Activated T-cell treated with anti-CD3 and anti-CD28 coated beads, Interleukin-2, amount 50 U/mL, for 72 hours (primary cell): ENCODE results near the gene PPIL1. TPM values are rescaled to one million over a fixed set of nuclear protein-coding genes. Genes with fewer than 3 reads are reported as not detected.
A peak's percentile ranks its signal among the peaks of the same experiment; 100 is the strongest.
"Not testable (repeated sequence)": the region's sequence is repeated elsewhere in the genome, so short reads cannot be mapped to it uniquely, and the experiment has no call there.

ENCODE experiments used
- ATAC-seq, 2 donors: fragments of 150-1000 bp; cut with Tn5 transposase; replicated peaks in 1 of 2; 2 replicates each; pipeline ENCODE4 v1.10.0; 2021; ENCODE audit warnings: moderate library complexity in 2 of 2, mild to moderate bottlenecking in 1 of 2
- DNase-seq, 2 donors: peaks; one replicate each; pipeline ENCODE4 v3.0.0; 2021 to 2022; ENCODE audit warnings: mixed read lengths in 1 of 2
- H3K27ac Mint-ChIP-seq: one replicate; pipeline ENCODE4 v1.8.0; 2022; ENCODE audit warnings: mild to moderate bottlenecking, moderate library complexity, mixed read lengths
- H3K27me3 Mint-ChIP-seq: one replicate; pipeline ENCODE4 v1.8.0; 2022; ENCODE audit warnings: low read depth, mixed read lengths
- H3K36me3 Mint-ChIP-seq, 2 donors: one replicate each; pipeline ENCODE4 v1.8.0; 2022; ENCODE audit warnings: mixed read lengths in 2 of 2, mild to moderate bottlenecking in 1 of 2; ENCODE audit not compliant: insufficient read depth in 2 of 2
- H3K4me1 Mint-ChIP-seq: one replicate; pipeline ENCODE4 v1.8.0; 2022; ENCODE audit warnings: low read depth, mixed read lengths
- H3K4me3 Mint-ChIP-seq, 2 donors: one replicate each; pipeline ENCODE4 v1.8.0; 2022; ENCODE audit warnings: mild to moderate bottlenecking in 2 of 2, mixed read lengths in 2 of 2, moderate library complexity in 2 of 2
- H3K9me3 Mint-ChIP-seq, 2 donors: one replicate each; pipeline ENCODE4 v1.8.0; 2022; ENCODE audit warnings: mixed read lengths in 2 of 2
- total RNA-seq, 2 donors: library from RNA; stranded (reverse); gene quantifications; one replicate each; pipeline ENCODE4 v1.2.3, GENCODE V29; 2022

The PPIL1 gene
- total RNA-seq, 2 donors from 2014 or later, result 32.6 to 43.0 TPM

- no peak overlapping the region for H3K4me3 Mint-ChIP-seq
- ATAC-seq (no peak), DNase-seq (no peak)
- H3K9me3 Mint-ChIP-seq, result no peaks in the 10 kb centered on the region
- peaks cover 8% of the 10 kb centered on the region for H3K4me1 Mint-ChIP-seq
- H3K27me3 Mint-ChIP-seq, result no peaks in the 10 kb centered on the region
- peaks cover 13 to 22% of the 10 kb centered on the region in 2 donors for H3K36me3 Mint-ChIP-seq
- H3K27ac Mint-ChIP-seq, result no peak overlapping the region
Measured at GRCh38 chr6:36906539-36907325, 32.1 kb upstream of the PPIL1 start.

GRCh38 chr6:36904851-36905393 lies 30.3 kb upstream of the PPIL1 start:
- Mint-ChIP-seq H3K36me3 (peaks cover 13 to 24% of the 10 kb centered on the region in 2 donors), H3K27ac (no peak overlapping the region), H3K4me3 (no peak overlapping the region), H3K4me1 (peaks cover 5% of the 10 kb centered on the region), H3K9me3 (no peaks in the 10 kb centered on the region), H3K27me3 (no peaks in the 10 kb centered on the region)
- DNase-seq (no peak), ATAC-seq (no peak)

- peaks cover 8% of the 10 kb centered on the region for H3K4me1 Mint-ChIP-seq
- DNase-seq (no peak), ATAC-seq (no peak)
- H3K4me3 Mint-ChIP-seq, result no peak overlapping the region
- no peak overlapping the region for H3K27ac Mint-ChIP-seq
- H3K9me3 Mint-ChIP-seq, result no peaks in the 10 kb centered on the region
- H3K27me3 Mint-ChIP-seq, result no peaks in the 10 kb centered on the region
- peaks cover 13 to 25% of the 10 kb centered on the region in 2 donors for H3K36me3 Mint-ChIP-seq
Measured at GRCh38 chr6:36904114-36904513, 29.5 kb upstream of the PPIL1 start.

- H3K27ac Mint-ChIP-seq, result no peak overlapping the region
- DNase-seq, result no peak
Measured at GRCh38 chr6:36897609-36898008, 23.0 kb upstream of the PPIL1 start.

GRCh38 chr6:36893976-36894932 lies 19.7 kb upstream of the PPIL1 start:
- Mint-ChIP-seq H3K9me3 (no peaks in the 10 kb centered on the region), H3K4me3 (no peak overlapping the region), H3K27me3 (no peaks in the 10 kb centered on the region), H3K36me3 (peaks cover 2 to 6% of the 10 kb centered on the region in 2 donors), H3K27ac (peak overlapping the region; percentile 30), H3K4me1 (peaks cover 16% of the 10 kb centered on the region)
- DNase-seq (no peak), ATAC-seq (no peak)

More at GRCh38 chr6:36897609-36898008, 23.0 kb upstream of the PPIL1 start:
- Mint-ChIP-seq H3K4me3 (no peak overlapping the region), H3K36me3 (peaks cover 4 to 12% of the 10 kb centered on the region in 2 donors), H3K9me3 (no peaks in the 10 kb centered on the region), H3K4me1 (peaks cover 9% of the 10 kb centered on the region), H3K27me3 (no peaks in the 10 kb centered on the region)
- ATAC-seq, result peak in 1 of 2 donors; percentile 55

GRCh38 chr6:36891153-36891552 lies 16.6 kb upstream of the PPIL1 start:
- not testable (repeated sequence) for H3K27ac Mint-ChIP-seq, ATAC-seq

GRCh38 chr6:36890112-36890663 lies 15.6 kb upstream of the PPIL1 start:
- ATAC-seq (no peak), DNase-seq (no peak)
- H3K9me3 Mint-ChIP-seq, result no peaks in the 10 kb centered on the region
- peaks cover 37% of the 10 kb centered on the region for H3K4me1 Mint-ChIP-seq
- H3K27me3 Mint-ChIP-seq, result no peaks in the 10 kb centered on the region
- H3K4me3 Mint-ChIP-seq, result no peak overlapping the region
- H3K36me3 Mint-ChIP-seq, result peaks cover 0 to 2% of the 10 kb centered on the region in 2 donors
- peak overlapping the region; percentile 52 for H3K27ac Mint-ChIP-seq

More at GRCh38 chr6:36891153-36891552, 16.6 kb upstream of the PPIL1 start:
- H3K4me3 Mint-ChIP-seq, H3K27me3 Mint-ChIP-seq, H3K36me3 Mint-ChIP-seq, DNase-seq, H3K9me3 Mint-ChIP-seq: not testable (repeated sequence)
- H3K4me1 Mint-ChIP-seq, result peaks cover 33% of the 10 kb centered on the region

- peak overlapping the region in 1 of 2 donors; percentile 25 for H3K4me3 Mint-ChIP-seq
- H3K27ac Mint-ChIP-seq, result no peak overlapping the region
- H3K4me1 Mint-ChIP-seq, result peaks cover 39% of the 10 kb centered on the region
- no peaks in the 10 kb centered on the region for H3K27me3 Mint-ChIP-seq
- DNase-seq (no peak), ATAC-seq (no peak)
- H3K36me3 Mint-ChIP-seq, result no peaks in the 10 kb centered on the region
- no peaks in the 10 kb centered on the region for H3K9me3 Mint-ChIP-seq
Measured at GRCh38 chr6:36888654-36889481, 14.3 kb upstream of the PPIL1 start.

GRCh38 chr6:36888115-36888643 lies 13.6 kb upstream of the PPIL1 start:
- DNase-seq (no peak), ATAC-seq (no peak)
- Mint-ChIP-seq H3K36me3 (no peaks in the 10 kb centered on the region), H3K4me3 (no peak overlapping the region), H3K27ac (no peak overlapping the region), H3K9me3 (no peaks in the 10 kb centered on the region), H3K27me3 (no peaks in the 10 kb centered on the region), H3K4me1 (peaks cover 39% of the 10 kb centered on the region)

- H3K4me1 Mint-ChIP-seq, result peaks cover 39% of the 10 kb centered on the region
- no peaks in the 10 kb centered on the region for H3K9me3 Mint-ChIP-seq
- H3K27ac Mint-ChIP-seq, result peak overlapping the region; percentile 97
- DNase-seq, result no peak
- no peaks in the 10 kb centered on the region for H3K36me3 Mint-ChIP-seq
- no peaks in the 10 kb centered on the region for H3K27me3 Mint-ChIP-seq
- ATAC-seq, result no peak
- peak overlapping the region; percentile 90 to 97 for H3K4me3 Mint-ChIP-seq
Measured at GRCh38 chr6:36886950-36887618, 12.5 kb upstream of the PPIL1 start.

GRCh38 chr6:36885461-36886401 lies 11.1 kb upstream of the PPIL1 start, which contains the start of gene C6orf89:
TSS of gene C6orf89 (plus strand) at chr6:36885952. CDS start at chr6:36899445, 13,493 bp downstream.
- ATAC-seq (peak; percentile 100), DNase-seq (peak; percentile 97)
- Mint-ChIP-seq H3K27ac (peak within 1 kb of the TSS; percentile 97), H3K4me1 (peaks cover 39% of the 10 kb centered on the region), H3K4me3 (peak within 1 kb of the TSS; percentile 90 to 97), H3K36me3 (no peaks in the 10 kb centered on the region), H3K9me3 (no peaks in the 10 kb centered on the region), H3K27me3 (no peaks in the 10 kb centered on the region)
